Measurements from ENCODE around the gene RFESD.
"Not testable (repeated sequence)": the region's sequence is repeated elsewhere in the genome, so short reads cannot be mapped to it uniquely, and the experiment has no call there.

Gene RFESD

DNA sequence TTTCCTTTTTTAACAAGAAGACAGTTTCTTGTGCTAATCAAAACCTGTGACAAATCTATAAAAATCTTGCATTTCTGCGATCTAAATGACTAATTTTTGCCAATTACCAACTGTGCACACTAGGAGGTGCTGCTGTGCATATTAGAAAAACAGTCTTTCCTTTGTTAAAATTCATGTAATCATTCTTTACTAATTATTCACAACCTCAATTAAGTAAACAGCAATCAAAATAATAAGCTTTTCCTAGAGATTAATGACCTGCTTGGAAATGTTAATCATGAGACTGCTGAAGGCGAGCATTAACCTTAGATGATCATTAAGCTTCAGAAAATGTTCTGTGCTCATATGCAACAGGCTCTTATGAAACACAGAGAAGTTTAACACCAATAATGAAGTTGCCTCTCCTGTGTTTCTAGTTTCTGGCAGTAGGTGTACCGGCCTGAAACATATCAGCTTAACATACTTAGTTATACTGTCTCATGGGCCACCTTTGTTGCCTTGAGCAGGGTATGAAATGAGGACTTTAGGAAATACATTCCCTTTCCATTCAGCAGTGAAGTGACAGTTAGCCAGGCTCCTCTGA is 17.7 kb downstream of the RFESD start:
- DNase-seq (ENCODE audit: low spot score) = no peak

DNA sequence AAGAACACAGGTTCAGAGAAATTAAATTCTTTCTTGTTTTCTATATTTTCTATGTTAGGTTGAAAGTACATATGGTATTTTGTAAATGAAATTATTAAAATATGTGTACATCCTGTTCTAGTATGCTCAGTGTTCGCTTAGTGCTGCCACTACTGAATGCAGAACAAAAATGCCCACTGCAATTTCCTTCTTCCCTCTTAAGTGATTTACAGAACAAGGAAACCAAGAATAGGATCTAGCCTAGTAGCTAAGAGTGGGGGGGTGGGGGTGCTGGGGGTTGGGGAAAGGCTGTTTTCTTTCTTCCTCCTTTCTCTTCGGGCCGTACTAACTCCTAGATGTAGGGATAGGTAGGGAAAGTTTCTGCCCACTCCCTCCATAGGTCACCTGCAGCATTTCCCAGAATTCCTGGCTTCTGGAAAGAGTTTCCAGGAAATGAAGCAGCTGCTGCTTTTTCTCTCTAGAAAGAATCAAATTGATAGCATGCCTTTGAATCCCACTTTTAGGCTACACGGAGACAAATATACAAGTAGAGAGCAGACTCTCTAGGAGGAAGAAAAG is 20.6 kb downstream of the RFESD start:
- DNase-seq (ENCODE audit: low spot score) = no peak

DNA sequence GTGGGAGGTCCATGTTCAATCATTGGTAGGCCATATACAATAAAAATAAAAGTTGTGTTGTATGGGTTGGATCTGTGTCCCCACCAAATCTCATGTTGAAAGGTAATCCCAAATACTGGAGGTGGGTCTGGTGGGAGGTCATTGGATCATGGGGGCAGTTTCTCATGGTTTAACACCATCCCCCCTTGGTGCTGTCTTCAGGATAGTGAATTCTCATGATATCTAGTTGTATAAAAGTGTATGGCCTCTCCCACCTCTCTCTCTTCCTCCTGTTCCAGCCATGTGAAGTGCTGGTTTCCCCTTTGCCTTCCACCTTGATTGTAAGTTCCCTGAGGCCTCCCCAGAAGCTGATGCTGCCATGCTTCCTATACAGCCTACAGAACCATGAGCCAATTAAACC is 21.1 kb downstream of the RFESD start:
- DNase-seq (ENCODE audit: low spot score) = no peak

DNA sequence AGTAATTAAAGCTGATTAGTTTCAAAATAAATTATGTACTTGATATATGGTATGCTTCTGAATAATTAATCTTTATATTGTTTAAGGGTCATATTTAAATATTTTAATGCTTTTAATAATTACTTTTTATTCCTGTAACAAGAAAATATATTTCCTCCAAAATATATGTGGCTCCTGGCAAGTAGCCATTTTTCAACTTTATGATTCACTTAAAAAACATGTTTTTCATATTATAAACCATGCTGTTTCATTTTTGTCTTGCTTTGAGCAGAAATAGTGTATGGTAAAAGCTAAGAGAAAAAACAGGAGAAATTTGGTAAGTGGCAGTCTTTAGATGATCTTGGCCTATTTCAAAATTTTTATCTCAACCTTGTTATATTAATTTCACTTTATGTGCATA is 21.6 kb downstream of the RFESD start:
- DNase-seq (ENCODE audit: low spot score) = no peak

DNA sequence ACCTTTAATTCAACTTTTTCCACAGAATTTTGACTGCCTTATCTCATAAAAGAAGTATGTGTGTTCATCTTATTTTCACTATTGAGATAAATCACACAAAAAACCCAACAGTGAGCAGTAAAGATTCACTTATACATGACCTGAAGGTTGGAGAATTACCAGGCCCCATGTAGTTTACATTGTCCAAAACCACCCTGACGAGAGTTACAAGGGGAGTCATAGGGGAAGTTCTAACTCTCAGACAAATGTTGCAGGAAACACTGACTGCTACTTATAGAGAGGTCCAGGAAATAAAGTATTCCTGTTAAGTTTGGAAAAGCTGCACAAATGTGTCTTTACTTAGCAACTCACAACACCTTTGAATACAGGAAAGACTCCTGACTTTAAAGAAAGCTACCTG is 22.2 kb downstream of the RFESD start:
- DNase-seq (ENCODE audit: low spot score) = no peak

DNA sequence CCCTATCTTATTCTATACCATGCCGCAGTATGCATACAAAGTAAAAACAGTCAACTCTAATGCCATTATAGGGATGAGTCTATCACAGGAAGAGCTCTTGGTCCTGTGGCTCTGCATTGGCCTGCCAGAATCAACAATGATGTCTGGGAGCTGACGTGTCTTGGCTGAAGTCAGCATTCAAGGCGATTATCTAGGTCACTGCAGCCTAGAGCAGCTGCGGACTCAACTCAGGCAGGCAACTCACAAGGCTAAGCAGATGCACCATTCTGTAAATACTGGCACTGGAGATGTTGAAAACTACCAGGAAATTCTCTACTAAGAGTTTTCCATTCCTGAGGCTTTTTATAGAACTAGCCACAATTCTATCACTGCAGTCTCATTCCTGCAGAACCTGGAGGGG is 23.0 kb downstream of the RFESD start:
- no peak for DNase-seq (ENCODE audit: low spot score)

DNA sequence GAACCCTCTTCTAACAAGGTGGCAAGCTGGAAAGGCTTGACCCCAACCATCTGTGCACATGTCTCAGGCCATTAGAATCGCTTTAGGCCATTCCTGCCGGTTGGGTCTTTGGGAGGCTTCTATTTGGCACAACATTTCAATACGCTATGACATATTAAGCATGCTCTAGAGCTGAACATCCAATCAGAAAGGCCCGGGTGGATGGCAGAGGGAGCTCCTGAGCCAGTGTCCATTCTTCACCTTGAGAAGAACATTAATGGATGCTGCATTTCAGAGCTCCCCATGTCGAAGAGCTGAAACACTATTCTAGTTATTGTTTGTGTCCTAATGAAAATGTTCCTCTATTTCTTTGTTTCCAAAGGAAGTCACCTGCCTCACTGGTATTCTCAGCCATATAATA is 23.4 kb downstream of the RFESD start:
- no peak for DNase-seq (ENCODE audit: low spot score)

DNA sequence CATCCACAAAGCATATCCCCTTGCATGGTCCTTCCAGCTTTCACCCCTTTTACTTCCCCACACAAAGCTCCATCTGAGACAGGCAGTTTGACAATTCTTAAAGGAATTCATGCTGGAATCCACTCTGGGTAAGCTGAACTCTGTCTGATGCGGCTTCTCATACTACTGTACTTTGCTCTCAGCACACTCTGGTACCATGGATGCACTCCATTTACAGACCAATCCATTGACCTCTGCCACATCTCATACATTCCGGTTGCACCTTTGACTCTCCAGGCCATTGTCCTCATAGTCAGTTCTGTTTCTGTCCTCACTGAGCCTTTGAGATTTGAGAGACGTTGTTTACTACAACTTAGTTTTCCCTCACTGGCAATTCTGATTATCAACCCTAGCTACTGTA is 24.0 kb downstream of the RFESD start:
- no peak for DNase-seq (ENCODE audit: low spot score)

DNA sequence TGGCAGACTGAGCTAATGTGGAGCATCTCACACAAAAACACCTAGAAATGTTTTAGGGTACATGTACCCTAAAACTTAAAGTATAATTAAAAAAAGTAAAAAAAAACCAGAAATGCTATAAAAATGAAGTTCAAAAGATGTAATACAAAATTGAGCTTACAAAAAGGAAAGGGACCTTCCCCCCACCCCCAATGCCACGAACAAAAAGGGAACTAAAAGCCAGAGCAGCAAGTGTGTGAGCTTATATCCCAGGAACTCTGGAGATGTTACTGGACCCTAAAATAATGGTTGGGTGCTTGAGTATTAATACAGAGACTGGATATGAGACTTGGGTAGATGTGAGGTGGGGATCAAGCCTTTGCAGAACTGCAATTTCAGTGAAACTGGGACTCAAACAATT is 25.2 kb downstream of the RFESD start:
- no peak for DNase-seq (ENCODE audit: low spot score)

DNA sequence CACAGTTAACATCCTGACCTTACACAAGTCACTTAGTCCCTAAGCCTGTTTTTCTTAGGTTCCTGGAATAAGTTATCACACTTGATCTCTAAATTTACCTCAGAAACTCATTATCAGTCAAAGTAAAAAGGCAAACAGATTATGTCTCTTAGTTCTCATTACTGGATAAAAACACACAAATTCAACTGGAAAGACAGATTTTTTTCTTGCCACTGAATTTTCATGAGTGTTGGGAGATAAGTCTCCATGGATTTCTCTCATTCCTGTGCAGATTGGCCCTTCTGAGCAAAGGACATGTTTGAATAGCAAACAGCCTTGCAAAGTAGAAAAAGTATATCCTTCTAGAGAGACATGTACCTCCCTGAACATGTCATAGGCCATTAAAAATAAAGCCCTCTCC is 26.1 kb downstream of the RFESD start:
- no peak for DNase-seq (ENCODE audit: low spot score)

DNA sequence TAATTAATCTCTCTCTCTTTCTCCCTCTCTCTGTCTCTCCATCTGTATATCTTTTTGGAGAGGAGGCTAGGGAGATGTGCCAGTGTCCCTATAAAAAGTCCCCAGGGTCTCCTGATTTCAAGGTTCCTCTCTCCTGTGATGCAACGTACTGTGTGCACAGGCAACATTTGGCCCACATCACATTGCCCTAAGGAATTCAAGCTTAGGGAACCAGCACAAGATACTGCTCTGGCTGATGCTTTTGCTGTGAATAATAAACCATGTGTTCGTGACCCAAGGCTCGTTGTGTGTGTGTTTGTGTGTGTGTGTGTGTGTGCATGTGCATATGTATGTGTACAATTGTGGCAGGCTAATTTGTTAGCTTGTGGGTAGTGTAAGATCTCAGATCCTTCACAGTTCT is 26.5 kb downstream of the RFESD start:
- DNase-seq (ENCODE audit: low spot score) = peak; percentile 19

DNA sequence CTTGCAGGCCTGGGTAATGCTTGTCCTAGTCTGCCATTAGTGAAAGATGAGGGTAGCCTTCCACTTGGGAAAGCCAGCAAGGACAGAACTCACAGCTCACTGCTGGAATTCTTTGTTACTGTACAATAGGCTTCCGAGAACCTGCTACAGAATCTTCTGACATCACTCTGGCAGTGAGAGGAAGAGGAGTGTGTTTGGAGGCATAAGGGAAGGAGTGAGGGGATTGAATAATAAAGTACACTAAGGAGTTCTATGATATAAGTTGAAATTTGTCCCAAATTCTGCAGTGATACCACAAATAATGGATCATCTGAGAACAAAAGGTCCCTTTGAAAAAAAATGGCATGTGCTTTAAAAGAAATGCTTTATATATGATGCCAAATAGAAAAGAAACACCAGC is 36.3 kb downstream of the RFESD start, which contains the start of gene SPATA9:
SPATA9 (minus strand) TSS at position 101 of the 400 bp plus-strand sequence. CDS start 137 bp downstream, outside the sequence.
- no peak for DNase-seq (ENCODE audit: low spot score)

DNA sequence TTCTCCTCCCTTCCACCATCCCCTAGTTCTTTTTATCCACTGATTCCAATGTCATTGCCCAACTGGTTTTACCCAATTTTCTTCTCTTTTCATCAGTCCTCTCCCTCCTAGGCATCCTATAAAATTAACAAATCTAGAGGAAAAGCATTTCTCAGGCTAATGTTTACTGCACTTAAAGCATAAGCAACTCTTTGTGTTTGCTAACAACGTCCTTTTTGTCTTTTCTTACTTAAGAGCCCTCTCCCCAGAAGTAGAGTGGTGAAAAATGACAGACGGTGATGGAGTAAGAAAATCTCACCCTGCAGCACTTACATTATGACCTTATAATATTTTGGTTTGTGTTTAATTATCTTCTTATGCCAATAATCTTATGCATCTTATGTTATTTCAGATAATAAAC is 37.8 kb downstream of the RFESD start:
- no peak for DNase-seq (ENCODE audit: low spot score)

DNA sequence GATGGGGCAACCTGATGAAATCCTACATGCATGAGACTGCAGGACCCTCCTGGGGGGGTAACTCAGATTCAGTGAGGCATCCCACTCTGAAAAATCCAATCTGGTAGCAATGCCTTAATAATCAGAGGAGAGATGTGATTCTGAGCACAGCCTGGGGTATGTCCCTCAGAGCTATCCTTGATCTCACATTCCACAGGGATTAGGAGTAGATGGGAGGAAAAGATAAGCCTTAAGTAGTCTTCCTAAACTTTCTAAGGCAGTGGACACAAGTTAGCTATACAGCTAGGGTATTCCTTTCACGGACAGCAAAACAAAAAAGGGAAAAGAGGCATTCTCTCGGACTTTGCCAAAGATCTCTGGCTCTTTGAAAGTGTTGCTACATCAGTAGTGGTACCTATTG is 40.1 kb downstream of the RFESD start:
- no peak for DNase-seq (ENCODE audit: low spot score)

DNA sequence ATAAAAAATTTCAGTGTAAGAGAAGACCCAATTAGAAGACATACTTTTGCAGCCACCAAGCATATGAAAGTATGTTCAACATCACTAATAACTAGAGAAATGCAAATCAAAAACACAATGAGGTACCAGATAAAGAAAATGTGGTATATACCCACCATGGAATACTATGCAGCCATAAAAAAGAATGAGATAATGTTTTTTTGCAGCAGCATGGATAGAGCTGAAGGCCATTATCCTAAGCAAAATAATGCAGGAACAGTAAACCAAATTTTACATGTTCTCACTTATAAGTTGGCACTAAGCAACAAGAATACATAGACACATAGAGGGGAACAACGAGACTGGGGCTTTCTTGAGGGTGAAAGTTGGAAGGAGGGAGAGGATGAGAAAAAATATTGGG is 43.1 kb downstream of the RFESD start:
- DNase-seq (ENCODE audit: low spot score) = no peak

DNA sequence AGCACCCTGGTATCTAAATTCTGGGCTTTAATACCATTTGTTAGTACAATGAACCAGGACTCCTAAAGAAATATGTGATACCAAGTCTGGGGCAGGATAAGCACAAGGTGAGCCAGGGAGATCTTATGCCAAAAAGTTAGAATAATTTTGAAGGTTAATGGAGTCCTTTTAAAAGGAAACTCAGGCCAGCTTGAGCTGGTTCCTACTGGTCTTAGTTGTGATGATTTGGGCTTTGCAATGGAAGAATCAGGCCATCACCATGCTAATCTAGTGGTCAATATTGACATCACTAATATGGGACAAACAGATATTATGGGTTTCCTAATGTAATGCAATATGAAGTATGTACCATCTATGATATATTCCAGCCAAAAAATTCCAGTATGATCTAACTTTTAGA is 43.8 kb downstream of the RFESD start:
- DNase-seq (ENCODE audit: low spot score) = no peak

DNA sequence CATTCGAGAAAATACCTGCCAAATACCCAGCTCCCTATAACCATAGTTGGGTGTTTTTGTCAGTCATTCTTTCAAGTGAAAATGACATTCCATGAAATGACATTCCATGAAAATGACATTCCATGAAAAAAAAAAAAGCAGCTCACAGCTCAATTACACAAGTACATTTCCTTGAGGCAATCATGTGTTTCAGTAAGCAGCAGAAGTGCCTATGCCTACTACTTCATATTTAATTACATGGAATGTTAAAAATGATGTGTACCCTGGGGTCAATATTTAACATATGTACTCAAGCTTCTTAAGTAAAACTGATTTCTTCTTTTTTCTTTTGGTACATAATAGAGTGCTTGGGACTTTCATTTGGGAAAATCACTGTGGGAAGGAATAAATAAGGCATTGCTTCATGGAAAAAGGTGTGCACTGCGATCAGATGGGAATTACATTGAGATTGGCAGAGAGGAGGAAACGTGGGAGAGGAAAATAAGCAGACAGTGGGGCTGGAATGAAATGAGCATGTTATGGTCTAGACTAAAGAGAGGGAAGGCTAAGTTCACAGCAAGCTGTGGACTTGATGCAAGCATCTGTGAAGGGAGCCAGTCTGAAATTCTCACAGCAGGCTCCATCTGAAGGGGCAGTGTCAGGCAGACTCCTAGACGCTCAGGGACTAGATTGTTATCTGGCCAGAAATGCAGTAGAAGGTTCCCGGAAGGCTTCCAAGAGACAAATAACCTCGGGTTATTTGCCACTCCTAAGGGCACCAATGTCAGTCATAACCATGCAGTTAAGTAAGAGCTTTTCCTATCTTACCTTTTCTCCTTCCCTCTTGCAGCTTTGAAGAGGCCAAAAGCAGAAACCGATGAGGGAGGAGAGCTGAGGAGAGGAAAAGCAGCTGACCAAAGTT is 51.5 kb downstream of the RFESD start:
- DNase-seq (ENCODE audit: low spot score) = no peak

DNA sequence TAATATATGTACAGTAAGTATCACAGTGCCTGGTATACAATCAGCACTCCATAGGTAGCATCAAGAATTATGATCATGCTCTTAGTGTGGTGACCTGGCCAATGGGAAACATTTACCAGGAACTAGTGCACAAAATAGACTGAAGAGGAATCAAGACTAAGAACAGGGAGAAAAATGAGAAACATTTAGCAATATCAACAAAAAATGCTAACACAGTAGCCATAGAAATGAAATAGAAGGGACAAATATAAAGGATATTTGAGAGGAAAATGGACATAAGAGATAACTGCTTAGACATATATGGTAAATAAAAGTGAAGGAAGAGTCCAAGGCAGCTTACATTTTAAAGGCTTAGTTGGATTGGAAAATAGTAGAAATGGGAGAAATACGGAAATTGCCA is 52.8 kb downstream of the RFESD start:
- no peak for DNase-seq (ENCODE audit: low spot score)

DNA sequence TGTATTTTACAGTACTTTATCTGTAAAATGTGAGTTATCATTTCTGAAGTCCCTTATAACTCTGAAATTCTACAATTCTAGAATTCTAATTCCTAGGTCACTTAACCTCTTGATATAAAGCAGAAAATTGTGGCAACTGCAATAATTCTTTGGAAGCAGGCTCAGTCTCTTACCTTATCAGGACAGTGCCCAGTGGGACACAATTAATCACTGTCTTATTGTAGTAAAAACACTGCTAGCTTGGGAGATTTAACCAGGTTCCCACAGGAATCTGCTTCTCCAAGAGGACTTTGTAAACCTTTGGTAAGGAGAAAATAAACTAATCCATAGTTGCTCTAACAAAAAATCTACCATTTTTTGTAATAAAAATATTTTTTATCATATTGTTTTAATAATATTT is 54.5 kb downstream of the RFESD start:
- DNase-seq (ENCODE audit: low spot score) = no peak

DNA sequence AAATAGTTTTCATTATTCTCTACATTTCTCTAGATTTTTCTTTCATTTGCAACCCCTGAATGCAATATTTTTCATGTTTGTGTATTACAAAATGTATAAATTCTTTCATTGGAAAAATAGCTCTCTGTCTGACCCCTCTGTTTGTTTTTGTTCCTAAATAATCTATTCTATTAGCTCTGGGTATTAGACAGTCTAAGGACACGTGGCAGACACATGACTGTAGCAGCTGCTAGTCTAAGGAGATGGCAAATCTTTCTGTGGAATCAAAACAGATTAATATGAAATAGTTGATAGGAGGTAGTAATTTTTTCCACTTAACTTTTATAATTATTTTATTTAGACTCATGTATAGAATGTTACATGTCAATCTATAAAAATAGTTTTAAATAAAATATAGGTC is 57.6 kb downstream of the RFESD start:
- no peak for DNase-seq (ENCODE audit: low spot score)

DNA sequence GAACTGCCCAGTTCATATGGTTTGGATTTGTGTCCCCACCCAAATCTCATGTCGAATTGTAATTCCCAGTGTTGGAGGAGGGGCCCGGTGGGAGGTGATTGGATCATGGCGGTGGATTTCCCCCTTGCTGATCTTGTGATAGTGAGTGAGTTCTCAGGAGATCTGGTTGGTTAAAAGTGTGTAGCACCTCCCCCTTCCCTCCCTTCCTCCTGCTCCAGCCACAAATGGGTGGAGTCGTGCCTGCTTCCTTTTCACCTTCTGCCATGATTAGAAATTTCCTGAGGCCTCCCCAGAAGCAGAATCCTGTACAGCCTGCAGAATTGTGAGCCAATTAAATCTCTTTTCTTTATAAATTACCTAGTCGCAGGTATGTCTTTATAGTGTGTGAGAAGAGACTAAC is 59.6 kb downstream of the RFESD start:
- not testable (repeated sequence) for DNase-seq (ENCODE audit: low spot score)

DNA sequence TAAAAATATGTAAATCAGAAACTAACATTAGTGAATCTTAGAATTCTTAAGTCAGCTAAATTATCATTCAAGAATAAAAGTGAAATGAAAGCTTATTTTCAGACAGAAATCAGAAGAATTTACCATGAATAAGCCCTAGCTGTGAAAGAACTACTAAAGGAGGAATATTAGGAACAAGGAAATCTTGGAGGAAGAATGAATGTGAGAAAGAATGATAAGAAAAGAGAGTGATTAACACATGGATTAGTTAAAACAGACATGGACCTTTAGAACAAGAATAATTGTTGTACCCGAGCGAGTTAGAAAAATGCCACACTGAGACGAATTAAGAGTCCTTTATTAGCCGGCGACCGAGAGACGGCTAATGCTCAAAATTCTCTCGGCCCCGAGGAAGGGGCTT is 60.5 kb downstream of the RFESD start:
- no peak for DNase-seq (ENCODE audit: low spot score)

Measured in HuH-7.5 (cell line).